GM13976 (cell line): ENCODE results near the gene RPS5.

Experiments used
- DNase-seq: peaks from one replicate; pipeline ENCODE4 v3.0.0; 2012; ENCODE audit warnings: low spot score
- in situ Hi-C: fragments of 300-500 bp; cut with MboI; formaldehyde crosslinking; loops from one replicate; pipeline ENCODE4 v1.12.0; 2022; ENCODE audit warnings: low sequenced_read_pairs, mixed read lengths, inconsistent platforms; ENCODE audit not compliant: unreplicated experiment
- TF ChIP-seq, protein P1 (sequence below): IDR thresholded peaks from 2 replicates; pipeline ENCODE4 v1.5.1; 2012; ENCODE audit warnings: borderline replicate concordance, mild to moderate bottlenecking; ENCODE audit not compliant: insufficient read depth; ENCODE audit errors: extremely low read depth, missing control alignments, control extremely low read depth

Gene RPS5

GRCh38 chr19:58395979-58396627 lies 9.0 kb downstream of the RPS5 start:
- TF ChIP-seq, protein P1, sequence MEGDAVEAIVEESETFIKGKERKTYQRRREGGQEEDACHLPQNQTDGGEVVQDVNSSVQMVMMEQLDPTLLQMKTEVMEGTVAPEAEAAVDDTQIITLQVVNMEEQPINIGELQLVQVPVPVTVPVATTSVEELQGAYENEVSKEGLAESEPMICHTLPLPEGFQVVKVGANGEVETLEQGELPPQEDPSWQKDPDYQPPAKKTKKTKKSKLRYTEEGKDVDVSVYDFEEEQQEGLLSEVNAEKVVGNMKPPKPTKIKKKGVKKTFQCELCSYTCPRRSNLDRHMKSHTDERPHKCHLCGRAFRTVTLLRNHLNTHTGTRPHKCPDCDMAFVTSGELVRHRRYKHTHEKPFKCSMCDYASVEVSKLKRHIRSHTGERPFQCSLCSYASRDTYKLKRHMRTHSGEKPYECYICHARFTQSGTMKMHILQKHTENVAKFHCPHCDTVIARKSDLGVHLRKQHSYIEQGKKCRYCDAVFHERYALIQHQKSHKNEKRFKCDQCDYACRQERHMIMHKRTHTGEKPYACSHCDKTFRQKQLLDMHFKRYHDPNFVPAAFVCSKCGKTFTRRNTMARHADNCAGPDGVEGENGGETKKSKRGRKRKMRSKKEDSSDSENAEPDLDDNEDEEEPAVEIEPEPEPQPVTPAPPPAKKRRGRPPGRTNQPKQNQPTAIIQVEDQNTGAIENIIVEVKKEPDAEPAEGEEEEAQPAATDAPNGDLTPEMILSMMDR: no peak
- no peak for DNase-seq
- in situ Hi-C loops: no loop called here

DNA sequence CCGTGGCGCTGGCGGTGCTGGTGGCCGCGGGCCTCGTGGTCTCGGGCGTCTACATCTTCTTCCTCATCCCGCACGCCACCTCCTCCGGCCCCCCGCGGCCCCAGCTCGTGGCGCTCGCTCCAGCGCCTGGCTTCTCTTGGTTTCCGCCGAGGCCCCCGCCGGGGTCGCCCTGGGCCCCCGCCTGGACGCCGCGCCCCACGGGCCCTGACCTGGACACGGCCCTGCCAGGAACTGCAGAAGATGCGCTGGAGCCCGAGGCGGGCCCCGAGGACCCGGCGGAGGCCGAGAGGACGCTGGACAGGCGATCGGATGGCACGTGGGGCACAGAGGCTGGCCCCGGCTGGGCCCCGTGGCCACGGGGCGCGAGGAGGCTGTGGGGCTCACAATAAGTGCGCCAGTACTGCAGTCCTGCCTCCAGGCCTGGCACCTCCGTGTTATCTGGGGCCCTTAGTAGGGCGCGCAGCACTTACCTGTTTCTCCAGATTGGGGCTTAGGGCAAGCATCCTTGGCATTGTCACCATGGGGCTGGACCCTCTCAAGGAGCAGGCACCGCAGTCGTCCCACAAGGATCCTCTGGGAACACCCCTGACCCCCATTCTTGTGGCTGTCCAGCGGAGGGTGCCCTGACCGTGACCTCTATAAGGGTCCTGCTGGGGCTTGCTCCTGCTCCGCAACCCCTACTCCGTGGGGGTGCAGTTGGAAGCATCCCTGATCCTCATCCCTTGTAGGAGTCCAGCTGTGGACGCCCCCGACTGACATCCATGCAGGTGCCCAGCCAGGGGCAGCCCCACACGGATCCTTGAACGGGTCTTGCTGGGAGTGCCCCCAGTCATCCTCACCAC lies 9.8 kb downstream of the RPS5 start:
- TF ChIP-seq, protein P1: no peak
- in situ Hi-C loops: no loop called here
- peak; percentile 21 for DNase-seq

GRCh38 chr19:58397533-58398037 lies 10.5 kb downstream of the RPS5 start:
- TF ChIP-seq, protein P1: no peak
- in situ Hi-C loops: no loop called here
- DNase-seq: peak; percentile 20

DNA sequence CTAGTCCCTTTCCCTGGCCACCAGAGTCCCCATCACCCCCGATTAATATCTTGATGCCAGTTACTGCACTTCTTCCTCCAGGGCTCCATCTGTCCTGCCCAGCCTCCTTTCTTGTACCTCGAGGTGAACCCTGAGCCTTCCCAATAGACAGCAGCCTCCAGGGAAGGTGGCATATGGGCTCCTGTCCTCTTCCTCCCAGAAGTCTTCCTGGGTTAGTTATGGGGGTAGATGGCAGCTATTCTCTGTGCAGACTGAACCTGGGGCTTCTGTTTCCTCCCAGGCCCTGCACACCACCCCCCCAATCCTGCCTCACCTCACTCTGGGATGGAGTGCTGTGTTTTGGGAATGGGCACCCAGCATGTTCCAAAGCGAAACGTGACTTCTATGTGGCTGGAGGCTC lies 11.0 kb downstream of the RPS5 start:
- in situ Hi-C loops: no loop called here
- no peak for DNase-seq
- TF ChIP-seq, protein P1: no peak

DNA sequence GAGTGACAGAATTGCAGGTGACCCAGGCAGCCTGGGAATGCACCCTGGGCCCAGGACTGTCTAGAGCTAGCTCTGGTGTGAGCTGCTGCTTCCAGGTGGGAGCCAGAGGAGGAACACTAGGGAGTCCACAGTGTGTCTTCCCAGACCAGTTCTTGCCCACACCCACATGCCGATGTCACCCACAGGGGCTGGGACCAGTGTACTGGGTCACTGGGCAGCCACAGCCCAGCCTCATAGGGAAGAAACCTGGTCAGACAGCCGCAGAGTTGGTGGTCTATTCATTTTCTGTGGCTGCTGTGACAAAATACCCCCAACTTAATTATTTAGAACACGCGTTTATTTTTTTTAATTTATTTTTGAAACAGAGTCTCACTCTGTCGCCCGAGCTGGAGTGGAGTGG lies 11.5 kb downstream of the RPS5 start:
- in situ Hi-C loops: no loop called here

GRCh38 chr19:58399903-58400302 lies 12.8 kb downstream of the RPS5 start:
- in situ Hi-C loops: no loop called here
- DNase-seq: no peak
- TF ChIP-seq, protein P1: no peak

More for the DNA sequence above, 11.5 kb downstream of the RPS5 start:
- no peak for DNase-seq
- TF ChIP-seq, protein P1: no peak
